GM20000 (cell line): ENCODE results near the gene SLC12A2.

Experiments
- DNase-seq: peaks from one replicate; pipeline ENCODE4 v3.0.0; 2012; ENCODE audit warnings: low spot score
- CTCF ChIP-seq: IDR thresholded peaks from 2 replicates; pipeline ENCODE4 v1.5.1; 2012; ENCODE audit warnings: mild to moderate bottlenecking, control low read depth; ENCODE audit errors: extremely low read depth, missing control alignments

The SLC12A2 gene

GRCh38 chr5:128083033-128083810, at the start of gene SLC12A2:
TSS of gene SLC12A2 (plus strand) at chr5:128083766. CDS start at chr5:128083955, 189 bp downstream.
- peak; percentile 93 for DNase-seq
- no peak for TF ChIP-seq CTCF

- no peak for TF ChIP-seq CTCF
- no peak for DNase-seq
Observed at GRCh38 chr5:128035689-128036088, 47.9 kb upstream of the SLC12A2 start.

GRCh38 chr5:128036950-128037349, 46.6 kb upstream of the SLC12A2 start:
- no peak for TF ChIP-seq CTCF
- DNase-seq: no peak

GRCh38 chr5:128038643-128039042, 44.9 kb upstream of the SLC12A2 start:
- DNase-seq: no peak
- TF ChIP-seq CTCF: no peak

- DNase-seq: no peak
- TF ChIP-seq CTCF: no peak
Observed at GRCh38 chr5:128040927-128041326, 42.6 kb upstream of the SLC12A2 start.

- no peak for TF ChIP-seq CTCF
- DNase-seq: no peak
Observed at GRCh38 chr5:128052780-128053179, 30.8 kb upstream of the SLC12A2 start.

GRCh38 chr5:128053291-128053954, 30.1 kb upstream of the SLC12A2 start:
- no peak for TF ChIP-seq CTCF
- no peak for DNase-seq
